A549 (cell line): Measurements from ENCODE around the gene RHOBTB1. TPM values are rescaled to one million over a fixed set of nuclear protein-coding genes. Genes with fewer than 3 reads are reported as not detected.

ENCODE experiments used
- ATAC-seq, 2 experiments: fragments of 200-7000 bp in 1 of 2; fragments of >200 bp in 1 of 2; cut with Nextera tagmentation in 1 of 2; cut with Tn5 transposase in 1 of 2; 3 replicates each; pipeline versions ENCODE4 v1.8.0 to v1.9.1; 2018 to 2020; ENCODE audit warnings: mild to moderate bottlenecking in 1 of 2, moderate library complexity in 1 of 2
- CTCF ChIA-PET: fragments of 300-600 bp; sonication (Branson Sonifier 250); formaldehyde crosslinking; extraction: SDS; loops from one replicate; lab custom pipeline; 2021; ENCODE audit warnings: antibody characterized with exemption, inconsistent platforms; lab: Yijun Ruan, JAX
- POLR2A ChIA-PET: fragments of 350-600 bp; formaldehyde crosslinking; extraction: SDS; loops from one replicate; lab custom pipeline; 2021; ENCODE audit warnings: antibody characterized with exemption, inconsistent platforms; lab: Yijun Ruan, JAX
- DNase-seq, 2 experiments: peaks; one replicate each; pipeline versions ENCODE4 v3.0.0 to v3.0.0-alpha.2; 2011 to 2016; ENCODE audit warnings: low read depth in 1 of 2, low spot score in 1 of 2
- FAIRE-seq: peaks from 2 replicates; lab custom pipeline; 2011; peaks lifted over from hg19 to GRCh38; lab: Jason Lieb, UNC
- H3K27ac ChIP-seq, 2 experiments: fragments of >200 bp; sonication (Bioruptor Twin); formaldehyde crosslinking; 3 replicates each; pipeline ENCODE4 v1.5.1; 2016 to 2017
- H3K4me1 ChIP-seq: fragments of >200 bp; sonication (Bioruptor Twin); formaldehyde crosslinking; 3 replicates; pipeline ENCODE4 v1.6.1; 2016
- H3K4me2 ChIP-seq: fragments of >200 bp; sonication (Bioruptor Twin); formaldehyde crosslinking; 3 replicates; pipeline ENCODE4 v1.6.1; 2016
- H3K4me3 ChIP-seq: fragments of >200 bp; sonication (Bioruptor Twin); formaldehyde crosslinking; 3 replicates; pipeline ENCODE4 v1.5.1; 2016
- H3K9me3 ChIP-seq: fragments of >200 bp; sonication (Bioruptor Twin); formaldehyde crosslinking; 3 replicates; pipeline ENCODE4 v1.6.1; 2016
- CBX2 ChIP-seq: fragments of 200-600 bp; sonication (generic); IDR thresholded peaks from 2 replicates; pipeline ENCODE4 v1.6.1; 2016; ENCODE audit warnings: low read depth, mild to moderate bottlenecking, borderline replicate concordance
- CBX8 ChIP-seq: fragments of 200-600 bp; sonication (generic); IDR thresholded peaks from 2 replicates; pipeline ENCODE4 v1.6.1; 2016
- CEBPB ChIP-seq, 2 experiments: fragments of >200 bp in 1 of 2; sonication (Bioruptor Twin) in 1 of 2; formaldehyde crosslinking in 1 of 2; IDR thresholded peaks; 2 replicates each; pipeline ENCODE4 v1.6.1; 2012 to 2016
- FOSB ChIP-seq: fragments of 250-450 bp; sonication (Bioruptor Pico); IDR thresholded peaks from 2 replicates; pipeline ENCODE4 v1.5.0; 2020; ENCODE audit warnings: mild to moderate bottlenecking, moderate library complexity
- FOSL2 ChIP-seq, 2 experiments: fragments of 450-650 bp in 1 of 2; fragments of >200 bp in 1 of 2; sonication (Bioruptor Twin) in 1 of 2; formaldehyde crosslinking; IDR thresholded peaks; 2 replicates each; pipeline versions ENCODE4 v1.5.0 to v1.6.1; 2016 to 2020; ENCODE audit warnings: mild to moderate bottlenecking in 1 of 2, moderate library complexity in 1 of 2
- FOXS1 ChIP-seq: fragments of 250-450 bp; sonication (Bioruptor Pico); IDR thresholded peaks from 2 replicates; pipeline ENCODE4 v1.5.0; 2020; ENCODE audit warnings: mild to moderate bottlenecking, moderate library complexity
- HDAC2 ChIP-seq: fragments of 200-600 bp; sonication (generic); IDR thresholded peaks from 2 replicates; pipeline ENCODE4 v1.6.1; 2016
- HEYL ChIP-seq: fragments of 250-450 bp; sonication (Bioruptor Pico); IDR thresholded peaks from 2 replicates; pipeline ENCODE4 v1.8.0; 2021; ENCODE audit warnings: mild to moderate bottlenecking, moderate library complexity
- JUN ChIP-seq, 2 experiments: fragments of >200 bp; sonication (Bioruptor Twin); formaldehyde crosslinking; IDR thresholded peaks; 2 replicates in 1 of 2; 3 replicates in 1 of 2; pipeline ENCODE4 v1.6.1; 2016 to 2017
- KDM5A ChIP-seq: fragments of 200-600 bp; sonication (generic); IDR thresholded peaks from 2 replicates; pipeline ENCODE4 v1.6.1; 2016; ENCODE audit warnings: antibody characterized with exemption, mild to moderate bottlenecking
- MAFK ChIP-seq: fragments of 450-650 bp; IDR thresholded peaks from 2 replicates; pipeline ENCODE4 v1.6.1; 2014; ENCODE audit not compliant: partially characterized antibody
- MAZ ChIP-seq: fragments of 150-350 bp; IDR thresholded peaks from 2 replicates; pipeline ENCODE4 v1.6.1; 2014; ENCODE audit warnings: antibody characterized with exemption, low read depth, low read length, borderline replicate concordance
- NFE2L2 ChIP-seq: fragments of 150-350 bp; conservative IDR thresholded peaks from 2 replicates; pipeline ENCODE4 v1.6.1; 2014; ENCODE audit warnings: low read length
- NPAS2 ChIP-seq: fragments of 250-450 bp; sonication (Bioruptor Pico); IDR thresholded peaks from 2 replicates; pipeline ENCODE4 v1.8.0; 2022; ENCODE audit warnings: mild to moderate bottlenecking, moderate library complexity, borderline replicate concordance
- PBX3 ChIP-seq: IDR thresholded peaks from 2 replicates; pipeline ENCODE4 v1.6.1; 2012
- PHF8 ChIP-seq: fragments of 200-600 bp; sonication (generic); IDR thresholded peaks from 2 replicates; pipeline ENCODE4 v1.6.1; 2016; ENCODE audit warnings: low read depth, mild to moderate bottlenecking, antibody characterized with exemption, moderate library complexity, borderline replicate concordance
- POLR2A ChIP-seq: IDR thresholded peaks from 2 replicates; pipeline ENCODE4 v1.6.1; 2012; ENCODE audit warnings: mild to moderate bottlenecking, low read length
- POLR2AphosphoS2 ChIP-seq: conservative IDR thresholded peaks from 2 replicates; pipeline ENCODE4 v1.6.1; 2012; ENCODE audit warnings: low read length, improper control_type of control experiment, inconsistent platforms
- RAD21 ChIP-seq, 2 experiments: fragments of >200 bp in 1 of 2; sonication (Bioruptor Twin) in 1 of 2; formaldehyde crosslinking in 1 of 2; IDR thresholded peaks in 1 of 2; conservative IDR thresholded peaks in 1 of 2; 2 replicates in 1 of 2; 3 replicates in 1 of 2; pipeline ENCODE4 v1.6.1; 2012 to 2018; ENCODE audit warnings: inconsistent platforms in 1 of 2
- RARB ChIP-seq: fragments of 250-450 bp; sonication (Bioruptor Pico); IDR thresholded peaks from 2 replicates; pipeline ENCODE4 v1.8.0; 2021; ENCODE audit warnings: mild to moderate bottlenecking, moderate library complexity
- RCOR1 ChIP-seq: fragments of 150-350 bp; IDR thresholded peaks from 2 replicates; pipeline ENCODE4 v1.6.1; 2014; ENCODE audit warnings: antibody characterized with exemption, low read length, low read depth
- REST ChIP-seq: fragments of 200-600 bp; sonication (generic); IDR thresholded peaks from 2 replicates; pipeline ENCODE4 v1.6.1; 2016; ENCODE audit warnings: antibody characterized with exemption, mild to moderate bottlenecking, moderate library complexity
- RFX5 ChIP-seq: fragments of 450-650 bp; IDR thresholded peaks from 2 replicates; pipeline ENCODE4 v1.7.1; 2014; ENCODE audit warnings: antibody characterized with exemption, mild to moderate bottlenecking, moderate library complexity
- RNF2 ChIP-seq: fragments of 200-600 bp; sonication (generic); IDR thresholded peaks from 2 replicates; pipeline ENCODE4 v1.6.1; 2016; ENCODE audit warnings: low read depth, mild to moderate bottlenecking, antibody characterized with exemption, moderate library complexity, borderline replicate concordance
- TFCP2L1 ChIP-seq: fragments of 250-450 bp; sonication (Bioruptor Pico); IDR thresholded peaks from 2 replicates; pipeline ENCODE4 v1.5.0; 2021; ENCODE audit warnings: mild to moderate bottlenecking
- ZC3H11A ChIP-seq: fragments of 450-650 bp; IDR thresholded peaks from 2 replicates; pipeline ENCODE4 v1.6.1; 2014; ENCODE audit warnings: antibody characterized with exemption, mild to moderate bottlenecking
- ZFP36 ChIP-seq: fragments of 450-650 bp; IDR thresholded peaks from 2 replicates; pipeline ENCODE4 v1.6.1; 2014; ENCODE audit warnings: borderline replicate concordance; ENCODE audit not compliant: partially characterized antibody
- ZNF302 ChIP-seq: fragments of 250-450 bp; sonication (Bioruptor Pico); IDR thresholded peaks from 2 replicates; pipeline ENCODE4 v1.9.0; 2021; ENCODE audit warnings: inconsistent platforms, mild to moderate bottlenecking, moderate library complexity
- ZSCAN20 ChIP-seq: fragments of 250-450 bp; sonication (Bioruptor Pico); IDR thresholded peaks from 2 replicates; pipeline ENCODE4 v1.8.0; 2022; ENCODE audit warnings: mild to moderate bottlenecking, moderate library complexity
- WGBS: methylation state at CpG from one replicate; pipeline ENCODE4 v1.1.6; 2017; ENCODE audit errors: missing lambda C conversion rate; 5-methylcytosine and 5-hydroxymethylcytosine counted together
- polyA plus RNA-seq, 4 experiments: library from polyadenylated mRNA; depleted of rRNA in 3 of 4; stranded (reverse); fragments of >200 nt; fragmentation: RNase III in 1 of 4; extraction: RNeasy Plus Mini Kit Qiagen cat#74134 plus additional on column Dnase treatment in 1 of 4; gene quantifications; 2 replicates in 3 of 4; 3 replicates in 1 of 4; pipeline ENCODE4 v1.2.3, GENCODE V29; 2011 to 2017
- TF ChIP-seq, protein P1 (sequence below): IDR thresholded peaks from 2 replicates; pipeline ENCODE4 v1.6.1; 2012
- TF ChIP-seq, protein P2 (sequence below): fragments of >200 bp; sonication (Bioruptor Twin); formaldehyde crosslinking; IDR thresholded peaks from 3 replicates; pipeline ENCODE4 v1.6.1; 2016

RHOBTB1 gene
- polyA plus RNA-seq, 2 of the 4 experiments (the other 2 are of a cell fraction), result 6.6 to 24.7 TPM

GRCh38 chr10:60823324-60823723 is 120.7 kb downstream of the RHOBTB1 start (continued):
- TF ChIP-seq ZNF302 (CRISPR knock-in tag) (no peak), NFE2L2 (no peak)

GRCh38 chr10:60822809-60823208 is 121.2 kb downstream of the RHOBTB1 start:
- ChIA-PET CTCF (interaction anchor here (1.7 kb wide), 1 partner anchor 16 kb away, joined by 4 read pairs; no protein-coding TSS in a partner anchor), POLR2A (no interaction called here)
- no peak for TF ChIP-seq MAZ
- TF ChIP-seq FOSL2 (IDR thresholded peaks at IDR 0.05), result no peak
- TF ChIP-seq FOSL2 (CRISPR knock-in tag; IDR thresholded peaks at IDR 0.05), result no peak
- TF ChIP-seq JUN (IDR thresholded peaks at IDR 0.05), result no peak
- no peak for TF ChIP-seq KDM5A
- TF ChIP-seq POLR2AphosphoS2, result no peak
- TF ChIP-seq HDAC2, result no peak
- no peak for TF ChIP-seq FOXS1 (CRISPR knock-in tag)
- TF ChIP-seq RAD21 (conservative IDR thresholded peaks at IDR 0.05 in 1 of 2, IDR thresholded peaks at IDR 0.05 in 1 of 2), result no peak
- TF ChIP-seq ZSCAN20 (CRISPR knock-in tag), result no peak
- TF ChIP-seq MAFK, result no peak
- no peak for TF ChIP-seq FOSB (CRISPR knock-in tag)
- TF ChIP-seq RCOR1, result no peak
- no peak for TF ChIP-seq POLR2A
- no peak for TF ChIP-seq CBX2
- TF ChIP-seq PHF8, result no peak
- TF ChIP-seq, protein P1, sequence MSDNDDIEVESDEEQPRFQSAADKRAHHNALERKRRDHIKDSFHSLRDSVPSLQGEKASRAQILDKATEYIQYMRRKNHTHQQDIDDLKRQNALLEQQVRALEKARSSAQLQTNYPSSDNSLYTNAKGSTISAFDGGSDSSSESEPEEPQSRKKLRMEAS, result no peak
- TF ChIP-seq ZNF302 (CRISPR knock-in tag), result no peak
- no peak for TF ChIP-seq TFCP2L1 (CRISPR knock-in tag)
- DNase-seq (no peak), ATAC-seq (no peak), FAIRE-seq (no peak)
- Histone ChIP-seq H3K4me2 (no peak overlapping the region), H3K9me3 (no peaks in the 10 kb centered on the region), H3K4me3 (no peak overlapping the region), H3K4me1 (peaks cover 6% of the 10 kb centered on the region; the same call in 2 of the 3 replicates), H3K27ac (no peak overlapping the region)
- 63% methylated on average over 4 of the region's 4 CpGs for WGBS

- Histone ChIP-seq H3K4me1 (peaks cover 13% of the 10 kb centered on the region), H3K4me2 (no peak overlapping the region), H3K9me3 (no peaks in the 10 kb centered on the region), H3K27ac (no peak overlapping the region), H3K4me3 (no peak overlapping the region)
- no peak for DNase-seq
- TF ChIP-seq PBX3 (no peak), CEBPB (IDR thresholded peaks at IDR 0.05) (no peak), RAD21 (conservative IDR thresholded peaks at IDR 0.05 in 1 of 2, IDR thresholded peaks at IDR 0.05 in 1 of 2) (no peak), HEYL (CRISPR knock-in tag) (no peak), RFX5 (no peak), RARB (no peak), RNF2 (no peak), REST (no peak), ZSCAN20 (CRISPR knock-in tag) (no peak), HDAC2 (no peak), CBX8 (no peak), NPAS2 (no peak), ZC3H11A (no peak), ZFP36 (no peak), FOSB (CRISPR knock-in tag) (no peak)
- TF ChIP-seq, protein P2, sequence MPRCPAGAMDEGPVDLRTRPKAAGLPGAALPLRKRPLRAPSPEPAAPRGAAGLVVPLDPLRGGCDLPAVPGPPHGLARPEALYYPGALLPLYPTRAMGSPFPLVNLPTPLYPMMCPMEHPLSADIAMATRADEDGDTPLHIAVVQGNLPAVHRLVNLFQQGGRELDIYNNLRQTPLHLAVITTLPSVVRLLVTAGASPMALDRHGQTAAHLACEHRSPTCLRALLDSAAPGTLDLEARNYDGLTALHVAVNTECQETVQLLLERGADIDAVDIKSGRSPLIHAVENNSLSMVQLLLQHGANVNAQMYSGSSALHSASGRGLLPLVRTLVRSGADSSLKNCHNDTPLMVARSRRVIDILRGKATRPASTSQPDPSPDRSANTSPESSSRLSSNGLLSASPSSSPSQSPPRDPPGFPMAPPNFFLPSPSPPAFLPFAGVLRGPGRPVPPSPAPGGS, result no peak
- ChIA-PET CTCF (interaction anchor here (1.0 to 1.7 kb wide), 2 partner anchors 17 to 25 kb away, joined by 3 to 4 read pairs; no protein-coding TSS in a partner anchor), POLR2A (no interaction called here)
- no peak for ATAC-seq
- WGBS, result 35% methylated on average over 2 of the region's 2 CpGs
- FAIRE-seq, result no peak
These were observed 122.3 kb downstream of the RHOBTB1 start for GRCh38 chr10:60821656-60822055.
